GM12875 (cell line): Measurements from ENCODE around the gene ORAI3.

ENCODE experiments used
- H3K4me3 ChIP-seq: one replicate; pipeline ENCODE4 v1.5.1; 2011; ENCODE audit warnings: low read depth, low read length, control low read depth
- CTCF ChIP-seq: IDR thresholded peaks from 2 replicates; pipeline ENCODE4 v1.5.1; 2011; ENCODE audit warnings: low read depth, mild to moderate bottlenecking, control low read depth, inconsistent platforms, low read length, moderate library complexity, borderline replicate concordance; ENCODE audit not compliant: insufficient read depth

Gene ORAI3

GRCh38 chr16:30982548-30983288 lies 33.9 kb downstream of the ORAI3 start:
- no peak overlapping the region for H3K4me3 ChIP-seq
- no peak for TF ChIP-seq CTCF

GRCh38 chr16:30983289-30983889 lies 34.5 kb downstream of the ORAI3 start:
- H3K4me3 ChIP-seq = no peak overlapping the region
- no peak for TF ChIP-seq CTCF

- no peak overlapping the region for H3K4me3 ChIP-seq
- no peak for TF ChIP-seq CTCF
These were observed 35.2 kb downstream of the ORAI3 start for GRCh38 chr16:30983898-30984610.

- no peak within 1 kb of the TSS for H3K4me3 ChIP-seq
- peak; percentile 93 for TF ChIP-seq CTCF
These were observed 36.0 kb downstream of the ORAI3 start, which contains the start of gene HSD3B7 for GRCh38 chr16:30984669-30985400. TSS of gene HSD3B7 (plus strand) at chr16:30985207. CDS start at chr16:30985659, 452 bp downstream.

- H3K4me3 ChIP-seq = no peak overlapping the region
- no peak for TF ChIP-seq CTCF
These were observed 36.7 kb downstream of the ORAI3 start for GRCh38 chr16:30985401-30986128.
